NCI-H2196 (cell line): ENCODE results near the gene STEAP1B.

Source experiments
- DNase-seq: peaks from one replicate; lab custom pipeline; 2025; ENCODE audit not compliant: unreplicated experiment; lab: John Stamatoyannopoulos, UW

STEAP1B gene

GRCh38 chr7:22373388-22373787 is 126.6 kb downstream of the STEAP1B start:
- DNase-seq = no peak

GRCh38 chr7:22372863-22373262 is 127.1 kb downstream of the STEAP1B start:
- no peak for DNase-seq

GRCh38 chr7:22371878-22372277 is 128.1 kb downstream of the STEAP1B start:
- no peak for DNase-seq
